Astrocyte (in vitro differentiated cells and primary cell): ENCODE data around the gene SRR.

Source experiments
- CTCF ChIP-seq: IDR thresholded peaks from 2 replicates; pipeline ENCODE4 v1.5.1; 2011; ENCODE audit warnings: low read depth, mild to moderate bottlenecking, inconsistent platforms, low read length, moderate library complexity; ENCODE audit not compliant: insufficient read depth
- EZH2 ChIP-seq: IDR thresholded peaks from 2 replicates; pipeline ENCODE4 v1.6.1; 2012; ENCODE audit warnings: mild to moderate bottlenecking, low read length, inconsistent platforms; ENCODE audit not compliant: insufficient read depth

GRCh38 chr17:2299136-2299535 is 4.6 kb upstream of the SRR start:
- TF ChIP-seq CTCF = no peak
- TF ChIP-seq EZH2 = no peak
